ENCODE data around the gene ABCB1. TPM values are rescaled to one million over a fixed set of nuclear protein-coding genes. Genes with fewer than 3 reads are reported as not detected.
"Not testable (repeated sequence)": the region's sequence is repeated elsewhere in the genome, so short reads cannot be mapped to it uniquely, and the experiment has no call there.

The ABCB1 gene
- total RNA-seq, 1 donor from 2014 or later: 5.0 TPM

DNA sequence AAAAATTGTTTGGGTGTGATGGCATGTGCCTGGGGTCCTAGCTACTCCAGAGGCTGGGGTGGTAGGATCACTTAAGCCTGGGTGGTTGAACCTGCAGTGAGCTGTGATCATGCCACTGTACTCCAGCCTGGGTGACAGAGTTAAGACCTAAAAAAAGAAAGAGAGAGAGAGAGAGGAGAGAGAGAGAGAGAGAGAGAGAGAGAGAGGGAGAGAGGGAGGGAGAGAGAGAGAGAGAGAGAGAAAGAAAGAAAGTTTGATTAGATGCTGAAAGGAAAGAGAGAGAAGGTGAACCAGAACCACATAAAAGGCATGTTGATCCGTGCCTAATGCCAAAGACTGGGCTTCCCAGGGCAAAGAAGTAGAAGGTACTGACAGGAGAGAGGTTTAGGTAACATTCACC lies 11.1 kb downstream of the ABCB1 start:
- intact Hi-C loops (cut with DNase I): no loop called here
- DNase-seq (ENCODE audit: low spot score): no peak

DNA sequence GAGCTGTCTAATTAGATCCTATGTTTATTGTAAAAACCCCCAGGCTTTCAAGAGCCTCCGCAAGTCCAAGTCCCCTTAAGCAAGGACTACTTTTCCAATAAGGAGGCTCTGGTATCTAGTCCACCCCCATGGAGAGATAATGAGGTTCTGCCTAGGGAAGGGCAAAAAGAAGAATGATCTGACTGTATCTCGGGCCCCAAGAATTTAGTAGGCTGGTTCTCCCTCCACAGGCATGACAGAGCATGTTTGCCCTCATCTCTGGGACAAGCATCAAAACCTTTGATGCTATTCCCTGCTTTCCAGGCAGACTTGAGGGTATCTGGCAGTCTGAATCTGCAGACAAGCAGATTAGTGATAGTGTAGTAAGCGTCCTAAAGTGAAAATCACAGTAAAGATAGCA lies 19.0 kb downstream of the ABCB1 start:
- no peak for DNase-seq (ENCODE audit: low spot score)
- intact Hi-C loops (cut with DNase I): no loop called here

DNA sequence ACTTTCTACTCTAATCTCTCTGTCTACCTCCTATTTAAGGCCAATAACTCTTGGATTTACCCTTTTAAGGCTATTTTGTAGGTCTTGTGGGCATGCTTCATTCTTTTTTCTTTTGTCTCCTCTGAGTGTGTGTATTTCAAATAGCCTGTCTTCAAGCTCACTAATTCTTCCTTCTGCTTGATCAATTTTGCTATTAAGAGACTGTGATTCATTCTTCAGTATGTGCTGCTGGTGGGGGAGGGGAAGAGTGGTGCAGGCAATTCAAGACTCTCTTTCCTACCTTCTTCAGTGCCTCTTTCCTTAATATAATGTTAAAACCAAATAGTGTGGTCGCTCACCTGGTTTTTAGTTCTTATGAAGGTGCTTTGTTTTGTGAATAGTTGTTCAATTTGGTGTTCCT lies 20.0 kb downstream of the ABCB1 start:
- intact Hi-C loops (cut with DNase I): no loop called here

DNA sequence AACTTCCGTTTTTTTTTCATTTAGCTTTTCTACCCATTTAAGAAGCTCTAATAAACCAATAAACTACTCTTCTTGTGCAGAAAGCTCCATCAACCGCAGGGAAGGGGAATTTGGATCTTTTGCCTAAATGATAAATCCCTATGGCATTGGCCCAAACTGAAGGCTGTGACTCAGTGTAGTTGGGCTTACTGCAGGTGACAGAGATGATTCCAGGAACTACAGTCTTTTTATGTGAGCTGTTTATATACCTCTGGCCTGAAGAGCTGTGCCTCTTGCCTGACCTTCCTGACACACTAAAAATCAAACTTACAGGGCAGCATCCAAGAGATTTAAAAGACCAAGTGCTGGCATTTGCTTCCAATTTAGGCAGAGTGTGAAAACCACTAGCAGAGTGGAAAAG lies 25.2 kb downstream of the ABCB1 start:
- intact Hi-C loops (cut with DNase I): no loop called here
- DNase-seq (ENCODE audit: low spot score): no peak

More for the DNA sequence above, 20.0 kb downstream of the ABCB1 start:
- no peak for DNase-seq (ENCODE audit: low spot score)

DNA sequence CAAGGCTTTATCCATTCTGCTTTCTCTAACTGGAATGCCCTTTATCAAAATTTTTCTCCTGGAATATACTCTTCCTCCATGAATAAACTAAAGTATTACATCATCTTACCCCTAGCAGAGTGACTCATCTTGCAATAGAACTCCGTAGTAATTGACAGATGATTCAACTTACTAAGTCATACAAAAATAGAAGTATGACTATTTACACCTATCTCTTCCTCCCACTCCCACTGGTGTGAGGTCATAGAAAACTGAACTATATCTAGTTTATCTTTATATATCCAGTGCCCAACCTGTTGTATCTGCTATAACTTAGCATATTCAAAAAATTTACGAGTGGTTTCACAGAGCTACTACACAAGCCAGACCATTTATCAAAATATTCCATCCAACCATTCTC lies 26.1 kb downstream of the ABCB1 start:
- DNase-seq (ENCODE audit: low spot score): no peak
- intact Hi-C loops (cut with DNase I): no loop called here

DNA sequence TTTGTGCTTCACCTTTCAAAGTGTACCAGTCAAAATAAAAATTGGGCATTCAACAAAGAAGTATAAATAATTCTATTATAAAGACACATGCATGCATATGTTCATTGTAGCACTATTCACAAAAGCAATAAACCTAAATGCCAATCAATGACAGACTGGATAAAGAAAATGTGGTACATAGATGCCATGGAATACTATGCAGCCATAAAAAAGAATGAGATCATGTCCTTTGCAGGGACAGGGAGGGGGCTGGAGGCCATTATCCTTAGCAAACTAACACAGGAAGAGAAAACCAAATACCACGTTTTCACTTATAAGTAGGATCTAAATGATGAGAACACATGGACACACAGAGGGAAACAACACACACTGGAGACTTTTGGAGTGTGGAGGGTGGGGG lies 28.2 kb downstream of the ABCB1 start:
- DNase-seq (ENCODE audit: low spot score); intact Hi-C loops (cut with DNase I): not testable (repeated sequence)

DNA sequence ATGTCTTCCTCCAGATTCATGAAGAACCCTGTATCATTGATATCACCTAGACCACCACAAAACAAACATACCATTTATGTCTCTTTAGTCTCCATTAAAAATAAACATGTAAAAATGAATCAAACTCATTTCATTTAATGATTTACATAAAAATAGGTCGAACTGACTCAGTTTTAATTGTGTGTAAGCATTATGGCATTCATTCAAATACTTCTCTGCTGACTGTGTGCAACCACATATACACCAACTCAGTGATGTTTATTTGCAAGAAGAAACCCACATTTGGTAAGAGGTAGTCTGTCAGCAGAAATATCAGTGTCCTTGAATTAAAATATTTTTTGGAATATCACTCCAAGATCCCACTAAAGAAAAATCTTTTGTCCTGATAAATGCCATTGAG lies 30.5 kb downstream of the ABCB1 start:
- intact Hi-C loops (cut with DNase I): loop anchor here (2.0 kb wide), 1 partner anchor 67 kb away; no protein-coding TSS in a partner anchor
- no peak for DNase-seq (ENCODE audit: low spot score)

DNA sequence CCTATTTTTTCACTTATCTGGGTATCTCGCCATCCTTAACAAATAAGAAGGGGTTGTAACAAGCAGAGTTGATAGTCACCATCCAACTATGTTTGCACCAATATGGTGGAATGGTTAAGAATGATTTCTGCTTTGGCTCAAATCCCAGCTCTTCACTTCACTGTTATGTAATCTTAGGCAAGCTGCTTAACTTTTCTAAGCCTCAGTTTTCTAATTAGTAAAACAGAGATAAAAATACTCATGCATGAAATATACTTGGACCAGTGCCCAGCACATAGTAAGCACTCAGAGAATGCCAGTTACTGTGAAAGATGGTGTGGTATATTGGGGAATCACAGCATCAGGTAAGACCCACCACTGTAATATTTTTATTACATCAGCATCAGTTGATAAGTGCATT lies 33.6 kb downstream of the ABCB1 start:
- intact Hi-C loops (cut with DNase I): no loop called here
- no peak for DNase-seq (ENCODE audit: low spot score)

DNA sequence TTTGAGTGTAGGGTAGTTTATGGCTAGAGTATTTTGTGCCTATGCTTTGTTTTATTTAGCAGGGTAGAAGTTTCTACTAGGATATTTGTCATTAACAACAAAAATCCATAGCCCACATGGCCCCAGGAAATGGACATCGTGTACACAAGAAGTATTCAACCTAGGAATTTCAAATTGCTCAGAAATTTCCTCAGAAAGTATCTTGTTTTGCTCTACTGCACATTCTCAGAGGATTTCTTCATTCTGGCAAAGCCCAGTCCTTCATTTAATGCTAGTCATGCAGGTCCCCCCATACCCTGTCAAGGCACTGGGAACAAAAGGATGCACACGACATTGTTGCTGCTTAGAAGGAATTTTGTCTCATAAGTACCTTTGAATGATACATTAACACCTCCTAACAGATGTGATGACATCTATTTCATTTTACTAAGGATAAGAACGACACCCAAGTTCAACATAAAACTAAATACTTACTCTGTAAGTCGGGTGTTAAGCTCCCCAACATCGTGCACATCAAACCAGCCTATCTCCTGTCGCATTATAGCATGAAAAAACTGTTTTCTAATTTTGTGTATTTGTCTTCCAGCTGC lies 34.3 kb downstream of the ABCB1 start:
- no peak for DNase-seq (ENCODE audit: low spot score)
- intact Hi-C loops (cut with DNase I): no loop called here

DNA sequence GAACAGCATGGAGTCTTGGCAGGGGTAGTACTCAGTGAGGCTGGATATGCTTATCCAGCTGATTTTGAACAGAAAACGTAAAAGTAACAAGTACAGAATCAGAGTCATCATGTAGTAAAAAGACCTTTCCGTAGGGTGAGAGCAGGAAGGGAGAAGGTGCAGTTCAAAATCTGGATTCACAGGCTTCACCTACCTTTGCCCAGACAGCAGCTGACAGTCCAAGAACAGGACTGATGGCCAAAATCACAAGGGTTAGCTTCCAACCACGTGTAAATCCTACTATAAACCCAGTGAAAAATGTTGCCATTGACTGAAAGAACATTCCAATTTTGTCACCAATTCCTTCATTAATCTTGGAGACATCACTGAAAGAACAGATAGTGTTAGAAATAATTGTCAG lies 34.8 kb downstream of the ABCB1 start:
- DNase-seq (ENCODE audit: low spot score): no peak
- intact Hi-C loops (cut with DNase I): no loop called here

DNA sequence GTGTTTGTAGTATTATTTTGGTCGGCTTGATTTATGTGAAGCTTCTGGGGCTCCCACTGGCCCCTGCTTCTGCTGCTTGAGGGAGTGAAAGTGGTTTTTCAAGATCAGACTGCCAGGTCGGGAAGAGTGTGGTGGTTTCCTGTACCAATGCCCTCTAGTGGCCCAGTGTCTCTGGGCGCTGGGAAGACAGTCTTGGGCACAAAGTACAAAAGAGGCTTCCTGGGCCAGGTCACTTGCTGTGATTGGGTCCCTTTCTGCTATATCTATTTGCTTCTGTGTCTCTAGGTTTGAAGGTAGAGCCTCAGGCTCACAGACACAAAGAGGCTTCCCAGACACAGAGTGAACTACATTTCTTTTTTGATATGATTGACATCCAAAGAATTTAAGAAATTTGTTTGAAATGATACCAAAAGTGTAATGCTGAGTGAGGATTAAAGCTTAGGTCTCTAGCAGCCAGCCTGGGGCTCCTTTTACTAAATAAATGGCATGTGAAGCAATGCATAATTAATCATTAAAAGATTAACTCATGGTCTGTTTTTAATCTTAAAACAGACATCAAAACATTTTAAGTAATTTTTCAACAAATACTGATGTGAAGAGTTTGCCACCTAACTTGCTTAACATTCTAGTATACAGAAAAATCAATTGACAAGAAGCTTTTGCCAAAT lies 36.3 kb downstream of the ABCB1 start:
- no peak for DNase-seq (ENCODE audit: low spot score)
- intact Hi-C loops (cut with DNase I): no loop called here

DNA sequence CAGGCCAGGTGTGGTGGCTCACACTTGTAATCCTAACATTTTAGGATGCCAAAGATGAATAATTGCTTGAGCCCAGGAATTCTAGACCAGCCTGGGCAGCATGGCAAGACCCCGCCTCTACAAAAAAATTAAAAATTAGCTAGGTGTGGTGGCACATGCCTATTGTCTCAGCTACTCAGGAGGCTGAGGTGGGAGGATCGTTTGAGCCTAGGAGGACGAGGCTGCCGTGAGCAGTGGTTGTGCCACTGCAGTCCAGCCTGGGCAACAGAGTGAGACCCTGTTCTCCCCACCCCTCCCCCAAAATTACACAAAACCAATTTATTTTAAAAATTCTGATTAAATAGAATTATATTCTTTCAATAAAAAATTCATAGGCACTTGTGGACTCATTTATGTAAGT lies 39.0 kb downstream of the ABCB1 start:
- no peak for DNase-seq (ENCODE audit: low spot score)
- intact Hi-C loops (cut with DNase I): no loop called here

DNA sequence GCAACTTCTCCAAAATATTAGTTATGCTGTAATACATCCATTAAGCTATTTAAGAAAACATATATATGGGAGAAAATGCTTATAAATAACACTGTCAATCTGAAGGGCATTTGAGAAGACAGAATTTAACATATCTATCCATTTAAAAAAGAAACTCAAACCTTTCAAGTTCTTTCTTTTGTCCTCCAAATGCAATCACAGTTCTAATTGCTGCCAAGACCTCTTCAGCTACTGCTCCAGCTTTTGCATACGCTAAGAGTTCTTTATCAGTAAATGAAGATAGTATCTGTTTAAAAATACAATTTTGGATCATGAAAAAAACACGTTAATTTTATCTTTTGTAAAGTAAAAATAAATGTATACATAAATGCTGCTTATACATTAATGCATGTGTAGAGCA lies 39.6 kb downstream of the ABCB1 start:
- no peak for DNase-seq (ENCODE audit: low spot score)
- intact Hi-C loops (cut with DNase I): no loop called here

DNA sequence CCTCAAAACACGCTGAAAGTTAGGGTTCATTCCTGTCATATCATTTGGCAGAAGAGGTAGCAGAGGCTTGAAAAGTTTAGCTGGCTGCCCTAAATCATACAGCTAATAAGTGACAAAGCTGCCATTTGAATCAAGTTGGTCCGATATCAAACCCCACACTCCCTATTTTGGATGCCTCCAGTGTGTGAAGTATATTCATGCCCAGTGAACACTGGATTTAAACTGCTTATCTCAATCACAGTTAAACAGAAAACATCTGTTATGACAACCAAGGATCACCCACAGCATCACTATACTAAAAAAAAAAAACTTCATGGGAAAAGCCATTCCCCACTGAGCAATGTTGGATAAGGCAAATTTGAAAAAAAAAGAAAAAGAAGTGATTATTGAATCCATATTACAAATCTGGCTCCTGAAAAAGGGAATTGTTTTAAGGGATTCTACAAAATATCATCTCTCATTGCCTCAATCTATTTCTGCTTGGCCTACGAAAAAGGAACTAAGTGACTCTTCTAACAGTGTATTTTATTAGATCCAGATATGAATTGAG lies 48.3 kb downstream of the ABCB1 start:
- intact Hi-C loops (cut with DNase I): no loop called here

DNA sequence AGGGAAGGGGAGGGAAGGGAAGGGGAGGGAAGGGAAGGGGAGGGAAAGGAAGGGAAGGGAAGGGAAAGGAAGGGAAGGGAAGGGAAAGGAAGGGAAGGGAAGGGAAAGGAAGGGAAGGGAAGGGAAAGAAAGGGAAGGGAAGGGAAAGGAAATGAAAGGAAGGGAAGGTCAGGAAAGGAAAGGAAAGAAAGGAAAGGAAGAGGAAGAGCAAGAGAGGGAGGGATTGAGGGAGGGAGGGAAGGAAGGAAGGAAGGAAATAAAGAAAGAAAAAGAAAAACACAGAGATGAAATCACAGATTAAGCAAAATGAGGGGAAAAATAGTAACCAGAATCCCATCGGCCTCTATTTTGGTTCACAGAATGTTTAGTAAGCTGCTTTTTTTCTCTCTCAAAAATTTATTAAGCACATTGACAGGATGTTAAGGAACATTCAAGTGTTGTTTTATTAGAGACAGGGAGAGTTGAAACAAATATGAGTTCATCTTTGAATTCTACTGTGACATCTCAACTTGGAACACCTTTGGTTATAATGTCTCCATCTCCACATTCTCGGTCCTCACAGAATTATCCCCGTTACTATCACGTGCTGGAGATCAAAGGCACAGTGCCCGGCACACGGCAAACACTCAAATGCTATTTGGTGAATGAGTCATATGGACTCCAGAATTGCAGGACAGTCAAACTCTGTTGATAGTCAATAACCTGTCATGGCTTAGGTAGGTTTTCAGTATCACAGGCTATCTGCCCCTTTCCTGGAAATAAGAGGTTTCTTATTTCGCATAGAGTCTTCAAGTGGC lies 52.4 kb downstream of the ABCB1 start:
- intact Hi-C loops (cut with DNase I): no loop called here
- DNase-seq (ENCODE audit: low spot score): no peak

More for the DNA sequence above, 48.3 kb downstream of the ABCB1 start:
- DNase-seq (ENCODE audit: low spot score): no peak

DNA sequence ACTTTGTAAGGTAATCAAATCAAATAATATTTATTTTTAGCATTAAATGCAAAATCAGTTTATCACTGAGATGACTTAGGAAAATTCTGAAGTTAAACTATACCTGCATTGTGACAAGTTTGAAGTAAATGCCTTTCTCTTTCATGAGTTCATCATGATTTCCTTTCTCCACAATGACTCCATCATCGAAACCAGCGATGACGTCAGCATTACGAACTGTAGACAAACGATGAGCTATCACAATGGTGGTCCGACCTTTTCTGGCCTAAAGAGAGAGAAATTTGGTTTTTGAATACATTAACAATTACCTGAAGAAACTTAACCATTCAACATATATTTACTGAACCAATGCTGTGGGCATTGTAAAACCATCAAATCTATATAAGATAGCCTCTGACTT lies 54.9 kb downstream of the ABCB1 start:
- DNase-seq (ENCODE audit: low spot score): no peak
- intact Hi-C loops (cut with DNase I): no loop called here

DNA sequence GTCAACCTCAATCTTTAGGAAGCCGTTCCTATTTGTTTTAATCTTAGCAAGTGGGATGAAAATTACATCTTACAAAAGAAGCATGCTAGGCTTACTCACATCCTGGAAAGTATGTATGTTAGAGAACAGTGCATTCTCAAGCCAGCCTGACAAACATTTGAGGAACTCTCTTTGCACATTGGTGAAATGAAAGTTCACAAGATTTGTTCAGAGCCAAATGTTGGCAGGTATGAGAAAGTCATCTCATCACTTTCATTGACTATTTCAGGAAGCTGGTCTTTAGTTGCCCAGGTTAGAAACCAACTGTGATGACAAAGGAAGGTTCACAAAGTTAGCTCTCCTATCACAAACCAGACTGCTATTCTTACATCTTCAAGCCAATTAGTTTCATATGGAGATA lies 57.1 kb downstream of the ABCB1 start:
- intact Hi-C loops (cut with DNase I): no loop called here
- DNase-seq (ENCODE audit: low spot score): no peak

DNA sequence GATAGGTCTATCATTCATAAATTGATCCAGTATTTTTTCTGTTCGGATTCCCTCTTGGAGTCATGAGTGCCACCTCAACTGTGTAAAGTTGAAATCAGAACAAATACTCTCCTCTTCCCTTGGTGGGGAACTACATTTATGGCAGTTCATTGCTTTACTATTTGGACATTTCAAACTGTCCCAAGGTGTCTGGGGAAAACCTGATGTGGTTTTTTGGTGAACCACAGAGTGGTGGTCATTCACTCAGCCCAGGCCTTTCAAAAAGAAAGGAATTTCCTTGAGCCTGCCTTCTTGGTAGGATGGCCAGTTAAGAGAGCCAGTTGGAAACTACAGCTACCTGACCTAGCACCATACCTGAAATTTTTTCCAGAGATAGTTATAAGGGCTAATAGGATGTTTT lies 59.0 kb downstream of the ABCB1 start:
- no peak for DNase-seq (ENCODE audit: low spot score)
- intact Hi-C loops (cut with DNase I): no loop called here

DNA sequence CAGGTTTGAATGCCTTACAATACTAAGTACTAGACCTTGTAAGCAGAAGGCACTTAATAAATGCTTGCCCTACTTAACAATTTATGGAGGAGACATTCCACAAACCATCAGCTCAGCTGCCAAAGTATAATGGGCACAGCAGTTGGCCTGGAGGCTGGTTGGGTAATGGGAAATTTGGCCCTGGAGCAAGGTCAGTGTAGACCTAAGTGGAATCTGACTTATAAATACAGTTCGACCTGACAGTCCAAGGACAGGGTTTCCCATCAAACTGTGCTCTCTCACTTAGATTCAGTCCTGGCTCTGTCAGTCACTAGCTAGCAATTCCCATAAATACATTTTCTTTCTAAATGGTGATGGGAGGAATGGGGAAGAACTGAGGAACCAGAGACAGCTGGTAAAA lies 62.6 kb downstream of the ABCB1 start:
- DNase-seq (ENCODE audit: low spot score): no peak
- intact Hi-C loops (cut with DNase I): no loop called here

DNA sequence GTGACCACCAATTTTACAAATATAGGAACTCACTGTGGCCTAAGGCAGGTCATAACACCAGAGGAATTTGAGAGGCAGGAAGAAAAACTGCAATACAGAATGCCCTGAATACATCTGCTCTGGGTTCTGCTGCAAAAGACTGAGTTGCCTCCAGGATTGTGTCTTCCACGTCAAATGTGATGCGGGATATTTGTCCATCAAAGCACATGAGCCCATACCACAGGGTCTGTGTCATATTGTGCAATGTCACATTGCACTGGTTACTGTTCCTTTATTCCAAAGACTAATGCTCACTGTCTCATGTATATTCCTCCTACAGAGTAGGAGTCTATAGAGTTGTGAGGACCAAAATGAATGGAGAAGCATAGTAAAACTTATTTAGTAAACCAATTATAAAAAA lies 66.6 kb downstream of the ABCB1 start:
- intact Hi-C loops (cut with DNase I): no loop called here
- no peak for DNase-seq (ENCODE audit: low spot score)

DNA sequence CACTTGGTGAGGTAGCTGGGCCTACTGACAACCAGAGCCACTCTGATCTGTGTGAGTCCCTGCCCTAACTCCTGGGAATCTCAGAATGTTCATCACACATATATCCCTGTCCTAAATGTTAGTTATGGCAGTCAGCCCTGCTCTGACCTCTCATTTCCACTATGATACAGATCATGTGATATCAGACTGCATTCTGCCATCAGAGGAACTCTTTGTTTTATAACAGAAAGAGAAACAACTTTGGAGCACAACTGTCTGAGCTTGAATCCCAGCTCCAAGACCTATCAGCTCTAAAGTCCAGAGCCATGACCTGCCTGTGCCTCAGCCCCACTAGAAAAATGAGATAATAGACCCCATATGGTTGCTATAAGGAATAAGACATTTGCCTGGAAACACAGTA lies 70.6 kb downstream of the ABCB1 start:
- intact Hi-C loops (cut with DNase I): no loop called here
- no peak for DNase-seq (ENCODE audit: low spot score)
